ENCODE data around the gene MLH3.

DNA sequence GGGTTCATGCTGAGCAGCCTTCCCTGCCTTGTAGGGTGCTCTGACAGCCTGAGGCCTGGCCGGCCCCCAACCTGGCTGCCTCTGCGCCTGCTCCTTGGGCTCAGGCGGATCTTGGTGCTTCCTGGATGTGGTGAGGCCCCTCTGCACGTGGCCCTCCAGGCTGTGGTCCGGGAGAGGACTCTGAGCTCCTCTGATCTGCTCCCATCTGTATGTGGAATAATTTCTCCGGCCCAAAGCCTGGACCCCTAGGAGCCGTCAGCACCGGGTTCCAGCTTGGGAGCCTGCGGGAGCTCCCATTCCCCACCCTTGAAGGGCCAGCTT is 69.8 kb downstream of the MLH3 start:
- no peak for TF ChIP-seq CTCF (IDR thresholded peaks at IDR 0.05)
- no peak for TF ChIP-seq POLR2A (IDR thresholded peaks at IDR 0.05)
